ENCODE data around the gene CCN2. TPM values are rescaled to one million over a fixed set of nuclear protein-coding genes. Genes with fewer than 3 reads are reported as not detected.

The CCN2 gene
- total RNA-seq, 3 donors from 2014 or later (not counting 1 experiment from before 2014, with no cell fraction given) = not detected

DNA sequence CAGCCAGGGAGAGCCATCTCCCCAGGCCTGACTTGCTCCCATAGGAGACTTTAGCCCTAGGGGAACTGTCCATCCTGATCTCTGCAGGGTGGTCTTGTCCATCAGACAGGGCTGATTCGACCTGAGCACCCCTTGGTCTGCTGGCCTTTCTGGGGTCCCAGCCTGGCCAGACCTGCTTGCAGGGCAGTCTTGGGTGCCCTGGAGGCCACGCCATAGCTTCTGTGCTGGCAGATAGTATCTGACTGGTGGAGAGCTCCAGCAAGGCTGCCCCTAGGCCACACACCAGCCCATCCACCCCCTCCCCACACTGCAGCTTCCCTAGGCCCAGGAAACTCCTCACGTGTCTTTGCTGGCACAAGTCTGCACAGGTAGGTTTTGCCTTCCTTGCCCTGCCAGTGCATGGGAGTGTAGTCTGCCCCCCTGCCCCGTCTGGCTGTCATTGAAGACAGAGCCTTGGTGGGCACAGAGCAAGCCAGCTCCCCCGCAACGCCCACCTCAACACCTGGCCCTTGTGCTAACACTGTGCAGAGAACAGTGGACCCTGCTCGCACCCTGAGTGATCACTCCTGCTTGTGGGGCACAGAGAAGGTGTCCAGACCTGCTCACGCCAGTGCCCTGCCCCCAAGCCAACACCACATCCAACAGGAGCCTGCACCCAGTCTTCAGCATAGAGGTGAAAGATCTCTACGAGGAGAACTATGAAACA lies 32.4 kb downstream of the CCN2 start:
- no peak overlapping the region for H3K27ac ChIP-seq (ENCODE audit: low read length)
- intact Hi-C loops (cut with micrococcal nuclease) = no loop called here

GRCh38 chr6:131917763-131918649 lies 33.2 kb downstream of the CCN2 start:
- H3K4me1 ChIP-seq (ENCODE audit: control insufficient read depth, insufficient read depth, low read length) = peaks cover 6% of the 10 kb centered on the region
- Mint-ChIP-seq H3K9me3 (peaks cover 0 to 3% of the 10 kb centered on the region in 2 donors), H3K4me1 (peaks cover 11 to 18% of the 10 kb centered on the region in 2 donors), H3K27ac (no peak overlapping the region), H3K36me3 (no peaks in the 10 kb centered on the region), H3K4me3 (no peak overlapping the region), H3K27me3 (ENCODE audit: low read depth in 2 of 2) (peaks cover 28 to 62% of the 10 kb centered on the region in 2 donors)
- H3K27me3 ChIP-seq (ENCODE audit: control insufficient read depth, insufficient read depth, low read length) = peaks cover 6% of the 10 kb centered on the region
- 62% methylated on average over 6 of the region's 6 CpGs for WGBS (ENCODE audit: insufficient coverage)
- TF ChIP-seq, protein P1, sequence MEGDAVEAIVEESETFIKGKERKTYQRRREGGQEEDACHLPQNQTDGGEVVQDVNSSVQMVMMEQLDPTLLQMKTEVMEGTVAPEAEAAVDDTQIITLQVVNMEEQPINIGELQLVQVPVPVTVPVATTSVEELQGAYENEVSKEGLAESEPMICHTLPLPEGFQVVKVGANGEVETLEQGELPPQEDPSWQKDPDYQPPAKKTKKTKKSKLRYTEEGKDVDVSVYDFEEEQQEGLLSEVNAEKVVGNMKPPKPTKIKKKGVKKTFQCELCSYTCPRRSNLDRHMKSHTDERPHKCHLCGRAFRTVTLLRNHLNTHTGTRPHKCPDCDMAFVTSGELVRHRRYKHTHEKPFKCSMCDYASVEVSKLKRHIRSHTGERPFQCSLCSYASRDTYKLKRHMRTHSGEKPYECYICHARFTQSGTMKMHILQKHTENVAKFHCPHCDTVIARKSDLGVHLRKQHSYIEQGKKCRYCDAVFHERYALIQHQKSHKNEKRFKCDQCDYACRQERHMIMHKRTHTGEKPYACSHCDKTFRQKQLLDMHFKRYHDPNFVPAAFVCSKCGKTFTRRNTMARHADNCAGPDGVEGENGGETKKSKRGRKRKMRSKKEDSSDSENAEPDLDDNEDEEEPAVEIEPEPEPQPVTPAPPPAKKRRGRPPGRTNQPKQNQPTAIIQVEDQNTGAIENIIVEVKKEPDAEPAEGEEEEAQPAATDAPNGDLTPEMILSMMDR (IDR thresholded peaks at IDR 0.05) = no peak
- H3K4me3 ChIP-seq (ENCODE audit: low read length) = no peak overlapping the region
- intact Hi-C loops (cut with micrococcal nuclease) = no loop called here
- ATAC-seq (no peak), DNase-seq (no peak)
- H3K9me3 ChIP-seq (ENCODE audit: control insufficient read depth, insufficient read depth, low read length) = no peaks in the 10 kb centered on the region
- no peak overlapping the region for H3K27ac ChIP-seq (ENCODE audit: low read length)
- no peaks in the 10 kb centered on the region for H3K36me3 ChIP-seq (ENCODE audit: control insufficient read depth, insufficient read depth, low read length)

More for the DNA sequence above, 32.4 kb downstream of the CCN2 start:
- peaks cover 6% of the 10 kb centered on the region for H3K9me3 ChIP-seq (ENCODE audit: control insufficient read depth, insufficient read depth, low read length)
- H3K4me3 ChIP-seq (ENCODE audit: low read length) = no peak overlapping the region
- Mint-ChIP-seq H3K27ac (no peak overlapping the region), H3K9me3 (peaks cover 3% of the 10 kb centered on the region in 2 donors), H3K4me3 (no peak overlapping the region), H3K36me3 (no peaks in the 10 kb centered on the region), H3K27me3 (ENCODE audit: low read depth in 2 of 2) (peaks cover 28 to 62% of the 10 kb centered on the region in 2 donors), H3K4me1 (peaks cover 11 to 18% of the 10 kb centered on the region in 2 donors)
- TF ChIP-seq, protein P1 (IDR thresholded peaks at IDR 0.05) = no peak
- 87% methylated on average over 9 of the region's 9 CpGs for WGBS (ENCODE audit: insufficient coverage)
- H3K27me3 ChIP-seq (ENCODE audit: control insufficient read depth, insufficient read depth, low read length) = peaks cover 4% of the 10 kb centered on the region
- H3K4me1 ChIP-seq (ENCODE audit: control insufficient read depth, insufficient read depth, low read length) = peaks cover 6% of the 10 kb centered on the region
- H3K36me3 ChIP-seq (ENCODE audit: control insufficient read depth, insufficient read depth, low read length) = no peaks in the 10 kb centered on the region
- DNase-seq (no peak), ATAC-seq (no peak)

GRCh38 chr6:131917318-131917717 lies 33.9 kb downstream of the CCN2 start:
- Histone ChIP-seq H3K4me3 (ENCODE audit: low read length) (no peak overlapping the region), H3K36me3 (ENCODE audit: control insufficient read depth, insufficient read depth, low read length) (no peaks in the 10 kb centered on the region), H3K27me3 (ENCODE audit: control insufficient read depth, insufficient read depth, low read length) (peaks cover 6% of the 10 kb centered on the region), H3K27ac (ENCODE audit: low read length) (no peak overlapping the region), H3K4me1 (ENCODE audit: control insufficient read depth, insufficient read depth, low read length) (peaks cover 6% of the 10 kb centered on the region), H3K9me3 (ENCODE audit: control insufficient read depth, insufficient read depth, low read length) (no peaks in the 10 kb centered on the region)
- intact Hi-C loops (cut with micrococcal nuclease) = no loop called here
- TF ChIP-seq, protein P1 (IDR thresholded peaks at IDR 0.05) = no peak
- DNase-seq (no peak), ATAC-seq (no peak)
- Mint-ChIP-seq H3K9me3 (peaks cover 0 to 3% of the 10 kb centered on the region in 2 donors), H3K36me3 (no peaks in the 10 kb centered on the region), H3K4me1 (peaks cover 11 to 18% of the 10 kb centered on the region in 2 donors), H3K27ac (no peak overlapping the region), H3K27me3 (ENCODE audit: low read depth in 2 of 2) (peaks cover 28 to 66% of the 10 kb centered on the region in 2 donors), H3K4me3 (no peak overlapping the region)
- 10% methylated on average over 2 of the region's 2 CpGs for WGBS (ENCODE audit: insufficient coverage)

Measured in natural killer cell (primary cell).